Measurements from ENCODE around the gene CMTM4. TPM values are rescaled to one million over a fixed set of nuclear protein-coding genes. Genes with fewer than 3 reads are reported as not detected.

Gene CMTM4
- total RNA-seq, 1 donor from 2014 or later = 32.5 TPM

DNA sequence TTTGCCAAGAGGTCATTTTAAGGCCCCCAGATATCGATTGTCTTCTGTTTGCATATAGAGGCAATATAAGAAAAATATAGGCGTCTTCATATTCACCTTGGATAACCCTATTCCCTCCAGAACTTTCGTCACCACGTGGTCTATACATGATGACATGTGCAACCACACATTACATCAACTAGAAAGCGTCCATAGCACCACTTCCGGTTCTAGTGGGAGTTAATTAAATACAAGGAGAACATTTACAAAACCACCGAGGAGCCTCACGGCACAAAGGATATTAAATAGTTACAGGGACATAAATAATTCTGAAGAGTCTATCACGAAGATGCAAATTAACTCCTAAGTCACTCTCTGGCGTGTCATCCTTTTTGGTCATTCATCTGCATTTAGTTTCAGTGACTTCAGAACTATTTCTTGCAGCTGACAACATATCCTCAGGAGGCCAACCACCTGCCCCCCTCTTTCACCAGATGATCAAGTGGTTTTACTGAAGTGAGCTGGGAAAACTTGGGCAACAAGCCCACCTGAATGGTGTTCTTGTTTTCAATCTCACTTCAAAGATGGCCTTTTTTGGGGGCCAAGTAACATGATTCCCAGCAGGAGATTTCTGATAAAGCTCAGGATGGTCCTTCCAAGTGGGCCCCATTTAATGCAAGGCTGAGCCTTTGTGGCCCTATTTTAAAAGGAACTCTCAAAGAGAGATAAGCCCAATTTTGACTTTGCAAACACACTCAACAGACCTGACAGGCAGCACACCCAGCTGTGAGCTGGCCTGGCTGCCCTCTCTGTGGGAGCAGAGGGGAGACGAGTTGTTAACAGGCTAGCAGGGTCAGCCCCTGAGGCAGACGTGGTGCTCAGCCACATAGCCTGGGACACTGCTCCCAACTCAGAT is 76.8 kb downstream of the CMTM4 start:
- Mint-ChIP-seq H3K4me1 (peaks cover 3% of the 10 kb centered on the region), H3K27ac (ENCODE audit: unreplicated experiment) (no peak overlapping the region)
- TF ChIP-seq, protein P1, sequence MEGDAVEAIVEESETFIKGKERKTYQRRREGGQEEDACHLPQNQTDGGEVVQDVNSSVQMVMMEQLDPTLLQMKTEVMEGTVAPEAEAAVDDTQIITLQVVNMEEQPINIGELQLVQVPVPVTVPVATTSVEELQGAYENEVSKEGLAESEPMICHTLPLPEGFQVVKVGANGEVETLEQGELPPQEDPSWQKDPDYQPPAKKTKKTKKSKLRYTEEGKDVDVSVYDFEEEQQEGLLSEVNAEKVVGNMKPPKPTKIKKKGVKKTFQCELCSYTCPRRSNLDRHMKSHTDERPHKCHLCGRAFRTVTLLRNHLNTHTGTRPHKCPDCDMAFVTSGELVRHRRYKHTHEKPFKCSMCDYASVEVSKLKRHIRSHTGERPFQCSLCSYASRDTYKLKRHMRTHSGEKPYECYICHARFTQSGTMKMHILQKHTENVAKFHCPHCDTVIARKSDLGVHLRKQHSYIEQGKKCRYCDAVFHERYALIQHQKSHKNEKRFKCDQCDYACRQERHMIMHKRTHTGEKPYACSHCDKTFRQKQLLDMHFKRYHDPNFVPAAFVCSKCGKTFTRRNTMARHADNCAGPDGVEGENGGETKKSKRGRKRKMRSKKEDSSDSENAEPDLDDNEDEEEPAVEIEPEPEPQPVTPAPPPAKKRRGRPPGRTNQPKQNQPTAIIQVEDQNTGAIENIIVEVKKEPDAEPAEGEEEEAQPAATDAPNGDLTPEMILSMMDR (conservative IDR thresholded peaks at IDR 0.05) = no peak

DNA sequence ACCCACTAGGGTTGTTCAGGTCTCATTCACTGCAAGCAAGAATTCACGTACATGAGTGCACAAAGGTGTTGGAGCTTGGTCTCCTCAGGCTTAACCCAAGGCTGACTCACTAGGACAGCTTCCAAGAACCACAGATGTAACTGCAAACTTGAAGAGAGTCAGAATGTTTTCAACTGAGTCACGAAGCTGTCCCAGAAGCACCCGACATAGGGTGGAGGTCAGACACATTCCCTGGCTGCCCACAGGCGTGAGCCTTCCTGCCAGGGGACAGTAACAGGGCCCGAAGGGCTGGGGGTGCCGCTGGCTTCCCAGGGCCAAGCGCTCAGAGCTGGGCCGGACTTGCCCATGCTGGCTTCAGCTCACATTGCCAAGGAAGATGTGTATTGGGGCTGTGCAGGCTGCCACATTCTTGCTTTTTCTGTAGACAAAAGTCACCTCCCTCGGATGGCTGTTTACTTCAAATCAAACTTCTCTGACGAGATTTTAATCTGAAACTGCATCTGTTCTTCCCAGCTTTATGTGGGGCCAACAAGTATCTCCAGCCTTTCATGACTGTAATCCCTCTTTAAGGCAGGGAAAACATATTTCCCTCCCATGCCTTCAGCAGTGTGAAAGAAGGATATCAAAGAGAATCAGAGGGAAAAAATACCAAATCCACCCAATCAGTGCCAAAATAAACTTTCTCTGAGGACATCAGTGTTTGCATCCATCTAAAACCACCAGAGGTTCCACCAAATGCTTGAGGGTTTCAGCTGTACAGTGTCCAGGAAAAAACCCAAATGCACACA is 77.8 kb downstream of the CMTM4 start:
- TF ChIP-seq, protein P1 (conservative IDR thresholded peaks at IDR 0.05) = no peak
- Mint-ChIP-seq H3K4me1 (peaks cover 3% of the 10 kb centered on the region), H3K36me3 (ENCODE audit: low read depth) (peaks cover 2% of the 10 kb centered on the region), H3K9me3 (no peaks in the 10 kb centered on the region), H3K4me3 (no peak overlapping the region), H3K27me3 (ENCODE audit: low read depth) (no peaks in the 10 kb centered on the region), H3K27ac (ENCODE audit: unreplicated experiment) (no peak overlapping the region)
- DNase-seq (ENCODE audit: low read depth, low spot score) = no peak

More for the DNA sequence above, 76.8 kb downstream of the CMTM4 start:
- H3K36me3 Mint-ChIP-seq (ENCODE audit: low read depth) = peaks cover 2% of the 10 kb centered on the region
- H3K9me3 Mint-ChIP-seq = no peaks in the 10 kb centered on the region
- H3K4me3 Mint-ChIP-seq = no peak overlapping the region
- H3K27me3 Mint-ChIP-seq (ENCODE audit: low read depth) = no peaks in the 10 kb centered on the region
- DNase-seq (ENCODE audit: low read depth, low spot score) = no peak

DNA sequence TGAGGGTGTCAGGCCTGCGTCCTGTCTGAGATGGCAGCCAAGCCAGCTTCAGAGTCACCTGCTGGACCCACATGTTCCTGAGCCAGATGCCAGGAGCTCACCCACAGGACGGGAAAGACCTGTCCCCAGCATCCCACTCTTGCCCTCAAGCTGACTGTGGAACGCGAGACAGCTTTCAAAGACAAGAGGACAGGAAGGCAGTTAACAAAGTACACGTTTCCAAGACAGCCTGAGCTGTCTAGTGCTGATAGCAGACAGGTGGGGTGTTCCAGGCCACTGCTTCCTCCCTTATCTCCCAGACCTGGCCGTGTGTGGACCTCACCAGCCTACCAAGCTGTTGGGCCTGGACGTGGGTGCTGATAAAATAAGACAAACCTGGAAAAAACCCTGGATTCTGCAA is 78.8 kb downstream of the CMTM4 start:
- peaks cover 3% of the 10 kb centered on the region for H3K4me1 Mint-ChIP-seq

DNA sequence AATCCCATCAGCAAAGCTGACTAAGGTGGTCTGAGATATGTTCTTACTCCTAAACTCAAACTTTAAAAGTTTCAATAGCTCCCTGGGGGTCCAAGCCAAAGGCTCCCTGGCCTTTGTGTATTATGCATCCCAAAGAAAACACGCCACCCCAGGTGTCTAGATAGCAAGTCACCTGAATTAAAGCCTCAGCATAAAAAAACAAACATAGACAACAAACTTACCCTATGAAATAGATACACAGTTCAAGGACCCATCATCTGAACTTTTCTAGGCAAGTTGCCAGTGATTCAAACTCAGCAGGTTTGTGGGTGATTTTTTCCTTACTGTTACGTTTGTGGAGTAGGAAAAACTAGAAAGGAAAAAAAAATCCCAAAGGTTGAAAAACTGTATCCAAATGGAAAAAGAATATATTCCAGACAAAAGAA is 79.5 kb downstream of the CMTM4 start:
- no peaks in the 10 kb centered on the region for H3K9me3 Mint-ChIP-seq
- H3K27me3 Mint-ChIP-seq (ENCODE audit: low read depth) = no peaks in the 10 kb centered on the region
- DNase-seq (ENCODE audit: low read depth, low spot score) = no peak
- no peak overlapping the region for H3K27ac Mint-ChIP-seq (ENCODE audit: unreplicated experiment)
- peaks cover 3% of the 10 kb centered on the region for H3K4me1 Mint-ChIP-seq
- no peak overlapping the region for H3K4me3 Mint-ChIP-seq
- TF ChIP-seq, protein P1 (conservative IDR thresholded peaks at IDR 0.05) = no peak
- peaks cover 2% of the 10 kb centered on the region for H3K36me3 Mint-ChIP-seq (ENCODE audit: low read depth)

More for the DNA sequence above, 78.8 kb downstream of the CMTM4 start:
- Mint-ChIP-seq H3K36me3 (ENCODE audit: low read depth) (peaks cover 2% of the 10 kb centered on the region), H3K9me3 (no peaks in the 10 kb centered on the region), H3K27ac (ENCODE audit: unreplicated experiment) (no peak overlapping the region), H3K27me3 (ENCODE audit: low read depth) (no peaks in the 10 kb centered on the region), H3K4me3 (no peak overlapping the region)
- TF ChIP-seq, protein P1 (conservative IDR thresholded peaks at IDR 0.05) = no peak
- DNase-seq (ENCODE audit: low read depth, low spot score) = no peak

DNA sequence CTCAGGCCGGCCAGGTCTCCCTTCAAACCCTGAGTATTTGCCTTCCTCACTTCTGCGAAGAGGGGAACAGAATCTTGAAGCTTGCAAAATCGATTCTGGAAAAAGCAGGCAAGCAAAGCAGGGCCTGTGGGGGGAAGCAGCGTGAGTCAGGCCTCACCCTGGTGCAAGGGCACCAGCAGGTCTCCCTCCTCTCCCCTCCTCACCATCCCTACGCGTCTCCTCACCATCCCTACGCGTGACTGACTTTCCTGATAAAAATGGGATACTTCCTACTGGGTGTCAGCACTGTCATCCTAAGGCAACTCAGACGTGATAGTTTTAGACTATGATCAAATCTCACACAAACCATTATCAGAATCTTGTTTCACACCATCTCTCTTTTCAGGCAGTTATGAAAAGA is 80.0 kb downstream of the CMTM4 start:
- Mint-ChIP-seq H3K27me3 (ENCODE audit: low read depth) (no peaks in the 10 kb centered on the region), H3K4me3 (no peak overlapping the region), H3K9me3 (no peaks in the 10 kb centered on the region), H3K36me3 (ENCODE audit: low read depth) (peaks cover 2% of the 10 kb centered on the region), H3K27ac (ENCODE audit: unreplicated experiment) (no peak overlapping the region), H3K4me1 (peaks cover 3% of the 10 kb centered on the region)
- TF ChIP-seq, protein P1 (conservative IDR thresholded peaks at IDR 0.05) = no peak
- no peak for DNase-seq (ENCODE audit: low read depth, low spot score)

Data from neural crest cell (in vitro differentiated cells).